ENCODE data around the gene FRMPD2. TPM values are rescaled to one million over a fixed set of nuclear protein-coding genes. Genes with fewer than 3 reads are reported as not detected.

The FRMPD2 gene
- total RNA-seq, 2 experiments from 2014 or later, result not detected

DNA sequence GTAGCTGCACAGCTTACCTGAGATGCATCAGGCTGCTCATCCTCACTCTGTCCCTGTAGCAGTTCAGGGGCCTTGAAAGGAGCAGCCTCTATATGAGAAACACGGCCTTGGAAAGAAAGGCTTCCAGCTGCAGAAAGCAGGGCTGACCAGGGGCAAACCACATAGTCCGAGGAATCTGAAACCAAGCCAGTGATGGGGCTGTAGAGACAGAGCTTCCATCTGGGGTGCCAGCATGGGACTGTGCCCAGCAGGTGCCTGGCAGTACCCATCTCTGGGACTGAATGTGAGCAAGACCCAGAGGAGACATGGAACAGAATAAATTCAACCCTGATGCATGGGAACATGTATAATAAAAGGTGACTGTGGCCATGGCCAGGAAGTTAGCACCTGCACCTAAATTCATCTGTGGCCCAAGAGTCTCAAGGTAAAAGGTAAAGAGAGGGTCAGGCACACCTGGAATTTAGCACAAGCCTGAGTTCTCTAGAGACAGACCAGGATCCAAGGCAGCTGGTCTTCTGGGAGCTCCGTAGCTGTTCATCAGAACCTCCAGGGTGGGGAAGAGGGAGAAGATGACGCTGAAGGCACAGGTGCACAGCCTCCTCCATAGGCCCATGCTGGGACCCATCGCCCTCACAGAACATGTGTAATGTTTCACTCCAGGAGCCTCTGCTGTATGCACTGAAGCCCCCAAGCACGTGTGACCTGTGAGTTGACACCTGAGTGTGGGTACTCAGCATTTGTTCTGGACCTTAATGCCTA is 25.3 kb downstream of the FRMPD2 start:
- intact Hi-C loops (cut with DNase I, micrococcal nuclease), result no loop called here
- ChIA-PET CTCF (no interaction called here), POLR2A (no interaction called here)
- H3K4me1 ChIP-seq (ENCODE audit: insufficient read depth, low read length), result no peaks in the 10 kb centered on the region
- no peaks in the 10 kb centered on the region for H3K9me3 Mint-ChIP-seq
- no peak for DNase-seq
- no peaks in the 10 kb centered on the region for H3K27me3 Mint-ChIP-seq
- no peak for ATAC-seq (ENCODE audit: poor library complexity)
- no peak overlapping the region for H3K27ac Mint-ChIP-seq
- H3K36me3 Mint-ChIP-seq (ENCODE audit: low read depth), result no peaks in the 10 kb centered on the region
- no peaks in the 10 kb centered on the region for H3K36me3 ChIP-seq (ENCODE audit: insufficient read depth, low read length)
- H3K27me3 ChIP-seq (ENCODE audit: control insufficient read depth in 1 of 2, insufficient read depth in 2 of 2, low read length in 2 of 2), result no peaks in the 10 kb centered on the region
- H3K9me3 ChIP-seq (ENCODE audit: control insufficient read depth in 1 of 2, insufficient read depth in 1 of 2, low read length in 2 of 2), result no peaks in the 10 kb centered on the region
- TF ChIP-seq, protein P1, sequence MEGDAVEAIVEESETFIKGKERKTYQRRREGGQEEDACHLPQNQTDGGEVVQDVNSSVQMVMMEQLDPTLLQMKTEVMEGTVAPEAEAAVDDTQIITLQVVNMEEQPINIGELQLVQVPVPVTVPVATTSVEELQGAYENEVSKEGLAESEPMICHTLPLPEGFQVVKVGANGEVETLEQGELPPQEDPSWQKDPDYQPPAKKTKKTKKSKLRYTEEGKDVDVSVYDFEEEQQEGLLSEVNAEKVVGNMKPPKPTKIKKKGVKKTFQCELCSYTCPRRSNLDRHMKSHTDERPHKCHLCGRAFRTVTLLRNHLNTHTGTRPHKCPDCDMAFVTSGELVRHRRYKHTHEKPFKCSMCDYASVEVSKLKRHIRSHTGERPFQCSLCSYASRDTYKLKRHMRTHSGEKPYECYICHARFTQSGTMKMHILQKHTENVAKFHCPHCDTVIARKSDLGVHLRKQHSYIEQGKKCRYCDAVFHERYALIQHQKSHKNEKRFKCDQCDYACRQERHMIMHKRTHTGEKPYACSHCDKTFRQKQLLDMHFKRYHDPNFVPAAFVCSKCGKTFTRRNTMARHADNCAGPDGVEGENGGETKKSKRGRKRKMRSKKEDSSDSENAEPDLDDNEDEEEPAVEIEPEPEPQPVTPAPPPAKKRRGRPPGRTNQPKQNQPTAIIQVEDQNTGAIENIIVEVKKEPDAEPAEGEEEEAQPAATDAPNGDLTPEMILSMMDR (IDR thresholded peaks at IDR 0.05), result no peak
- H3K4me3 Mint-ChIP-seq, result no peak overlapping the region
- no peak overlapping the region for H3K4me3 ChIP-seq (ENCODE audit: low read length)
- H3K4me1 Mint-ChIP-seq (ENCODE audit: low read depth), result no peaks in the 10 kb centered on the region
- H3K27ac ChIP-seq (ENCODE audit: low read depth in 1 of 2, low read length in 2 of 2), result no peak overlapping the region

DNA sequence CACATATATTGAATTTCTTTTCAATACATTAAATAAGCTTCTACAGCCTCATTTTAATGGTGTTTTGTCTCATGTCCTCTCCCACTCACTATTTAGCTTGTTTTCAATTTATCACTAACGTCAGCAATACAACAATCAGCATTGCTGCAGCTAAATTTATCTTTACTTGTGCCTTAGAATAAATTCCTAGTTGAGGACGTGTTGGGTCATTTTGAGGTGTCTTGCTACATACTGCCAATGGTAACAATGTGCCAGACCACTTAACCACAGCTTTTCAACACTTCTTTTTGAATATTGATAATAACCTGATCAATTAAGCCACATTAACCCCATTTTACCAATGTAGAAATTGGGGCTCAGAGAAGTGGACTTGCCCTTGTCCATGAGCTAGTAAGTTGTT is 26.0 kb downstream of the FRMPD2 start:
- CTCF ChIA-PET, result no interaction called here
- TF ChIP-seq, protein P1 (IDR thresholded peaks at IDR 0.05), result no peak
- Mint-ChIP-seq H3K27me3 (peaks cover 3% of the 10 kb centered on the region), H3K27ac (no peak overlapping the region), H3K4me3 (no peak overlapping the region), H3K9me3 (no peaks in the 10 kb centered on the region), H3K4me1 (ENCODE audit: low read depth) (no peaks in the 10 kb centered on the region), H3K36me3 (ENCODE audit: low read depth) (no peaks in the 10 kb centered on the region)
- no peak for ATAC-seq (ENCODE audit: poor library complexity)
- Histone ChIP-seq H3K4me3 (ENCODE audit: low read length) (no peak overlapping the region), H3K27ac (ENCODE audit: low read depth in 1 of 2, low read length in 2 of 2) (no peak overlapping the region), H3K27me3 (ENCODE audit: control insufficient read depth in 1 of 2, insufficient read depth in 2 of 2, low read length in 2 of 2) (no peaks in the 10 kb centered on the region), H3K36me3 (ENCODE audit: insufficient read depth, low read length) (no peaks in the 10 kb centered on the region), H3K9me3 (ENCODE audit: control insufficient read depth in 1 of 2, insufficient read depth in 1 of 2, low read length in 2 of 2) (no peaks in the 10 kb centered on the region), H3K4me1 (ENCODE audit: insufficient read depth, low read length) (no peaks in the 10 kb centered on the region)
- DNase-seq, result no peak
- intact Hi-C loops (cut with DNase I, micrococcal nuclease), result no loop called here
- POLR2A ChIA-PET, result no interaction called here

DNA sequence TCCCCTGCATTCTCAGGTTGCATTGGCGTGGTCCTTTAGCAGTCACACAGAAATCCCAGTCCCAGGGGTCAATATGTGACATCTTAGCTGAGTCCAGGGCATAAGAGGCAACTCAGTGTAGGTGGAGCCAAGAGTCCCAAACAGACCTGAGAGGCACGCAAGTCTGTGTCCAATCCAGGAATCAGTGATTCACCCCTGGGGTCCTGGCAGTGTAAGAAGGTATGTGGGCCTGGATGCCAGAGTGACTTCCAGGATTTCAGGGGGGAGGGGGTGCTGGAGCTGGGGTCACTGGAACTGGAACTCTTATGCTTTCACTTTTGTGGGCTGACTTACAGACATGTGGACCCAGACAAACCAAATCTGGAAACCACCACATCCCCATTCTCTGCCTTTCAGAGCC is 26.8 kb downstream of the FRMPD2 start:
- Histone ChIP-seq H3K4me1 (ENCODE audit: insufficient read depth, low read length) (no peaks in the 10 kb centered on the region), H3K36me3 (ENCODE audit: insufficient read depth, low read length) (no peaks in the 10 kb centered on the region), H3K4me3 (ENCODE audit: low read length) (no peak overlapping the region), H3K27ac (ENCODE audit: low read depth in 1 of 2, low read length in 2 of 2) (no peak overlapping the region), H3K9me3 (ENCODE audit: control insufficient read depth in 1 of 2, insufficient read depth in 1 of 2, low read length in 2 of 2) (no peaks in the 10 kb centered on the region), H3K27me3 (ENCODE audit: control insufficient read depth in 1 of 2, insufficient read depth in 2 of 2, low read length in 2 of 2) (no peaks in the 10 kb centered on the region)
- intact Hi-C loops (cut with DNase I, micrococcal nuclease), result no loop called here
- TF ChIP-seq, protein P1 (IDR thresholded peaks at IDR 0.05), result no peak
- no peak overlapping the region for H3K4me3 Mint-ChIP-seq
- no peak for ATAC-seq (ENCODE audit: poor library complexity)
- DNase-seq, result no peak
- H3K36me3 Mint-ChIP-seq (ENCODE audit: low read depth), result no peaks in the 10 kb centered on the region
- POLR2A ChIA-PET, result no interaction called here
- H3K9me3 Mint-ChIP-seq, result no peaks in the 10 kb centered on the region
- no peak overlapping the region for H3K27ac Mint-ChIP-seq
- CTCF ChIA-PET, result no interaction called here
- H3K27me3 Mint-ChIP-seq, result peaks cover 8% of the 10 kb centered on the region
- H3K4me1 Mint-ChIP-seq (ENCODE audit: low read depth), result no peaks in the 10 kb centered on the region

All from CD4-positive, alpha-beta T cell (primary cell).